Measurements from ENCODE around the gene MRTFA.

DNA sequence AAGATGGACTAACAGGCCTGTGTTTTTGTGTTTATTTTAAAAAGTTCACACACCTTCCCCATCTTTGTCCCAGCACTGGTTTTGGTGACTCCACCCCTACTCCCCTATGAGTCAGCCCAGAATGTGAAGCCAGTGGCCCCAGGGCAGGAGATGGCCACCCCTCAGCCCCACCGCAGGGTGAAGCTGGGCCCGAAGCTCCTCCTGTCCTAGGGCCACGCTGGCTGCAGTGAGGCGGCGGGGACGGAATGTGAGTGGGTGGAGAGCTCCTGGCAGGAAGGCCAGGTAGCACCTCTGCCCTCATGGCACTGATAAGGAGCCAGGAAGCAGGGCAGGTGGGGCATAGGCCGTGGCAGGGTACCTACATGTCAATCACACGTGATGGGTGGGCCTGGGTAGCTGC is 226.2 kb downstream of the MRTFA start:
- TF ChIP-seq ESRRA (IDR thresholded peaks at IDR 0.05; ENCODE audit: borderline replicate concordance, low read length) (no peak), CTCF (IDR thresholded peaks at IDR 0.05) (no peak), RFX5 (IDR thresholded peaks at IDR 0.05) (no peak), POLR2A (IDR thresholded peaks at IDR 0.05; ENCODE audit: low read length) (no peak), REST (IDR thresholded peaks at IDR 0.05) (no peak), EP300 (IDR thresholded peaks at IDR 0.05) (no peak), RAD21 (conservative IDR thresholded peaks at IDR 0.05 in 1 of 2, IDR thresholded peaks at IDR 0.05 in 1 of 2) (no peak)
- TF ChIP-seq, protein P1, sequence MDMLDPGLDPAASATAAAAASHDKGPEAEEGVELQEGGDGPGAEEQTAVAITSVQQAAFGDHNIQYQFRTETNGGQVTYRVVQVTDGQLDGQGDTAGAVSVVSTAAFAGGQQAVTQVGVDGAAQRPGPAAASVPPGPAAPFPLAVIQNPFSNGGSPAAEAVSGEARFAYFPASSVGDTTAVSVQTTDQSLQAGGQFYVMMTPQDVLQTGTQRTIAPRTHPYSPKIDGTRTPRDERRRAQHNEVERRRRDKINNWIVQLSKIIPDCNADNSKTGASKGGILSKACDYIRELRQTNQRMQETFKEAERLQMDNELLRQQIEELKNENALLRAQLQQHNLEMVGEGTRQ (IDR thresholded peaks at IDR 0.05) = no peak

Data from A549 (cell line).